GM23338 (cell line): ENCODE data around the gene TMA7. TPM values are rescaled to one million over a fixed set of nuclear protein-coding genes. Genes with fewer than 3 reads are reported as not detected.
A peak's percentile ranks its signal among the peaks of the same experiment; 100 is the strongest.

Experiments
- ATAC-seq: fragments of 200-7000 bp; cut with Tn5 transposase; 3 replicates; pipeline ENCODE4 v1.9.1; 2020
- DNase-seq: peaks from one replicate; pipeline ENCODE4 v3.0.0-alpha.2; 2015; ENCODE audit warnings: low spot score
- H2AFZ ChIP-seq: fragments of 200-600 bp; sonication (generic); 2 replicates; pipeline ENCODE4 v1.8.0; 2016; ENCODE audit warnings: antibody characterized with exemption, mild to moderate bottlenecking, moderate library complexity
- H3F3A ChIP-seq: fragments of 200-600 bp; sonication (generic); replicated peaks from 2 replicates; pipeline ENCODE4 v1.8.0; 2017; ENCODE audit warnings: antibody characterized with exemption, mixed run types, low read depth
- H3K27ac ChIP-seq: fragments of 200-600 bp; sonication (generic); 2 replicates; pipeline ENCODE4 v1.6.1; 2016; ENCODE audit warnings: low read depth
- H3K27me3 ChIP-seq: fragments of 200-600 bp; sonication (generic); 2 replicates; pipeline ENCODE4 v1.8.0; 2016; ENCODE audit warnings: mild to moderate bottlenecking, mixed run types, moderate library complexity; ENCODE audit not compliant: insufficient read depth
- H3K36me3 ChIP-seq: fragments of 200-600 bp; sonication (generic); 2 replicates; pipeline ENCODE4 v1.8.0; 2016; ENCODE audit warnings: mild to moderate bottlenecking; ENCODE audit not compliant: insufficient read depth
- H3K4me1 ChIP-seq: fragments of 200-600 bp; sonication (generic); 2 replicates; pipeline ENCODE4 v1.8.0; 2016; ENCODE audit warnings: mild to moderate bottlenecking, moderate library complexity; ENCODE audit not compliant: insufficient read depth
- H3K4me2 ChIP-seq: fragments of 200-600 bp; sonication (generic); 2 replicates; pipeline ENCODE4 v1.7.1; 2017; ENCODE audit warnings: mixed run types
- H3K4me3 ChIP-seq: fragments of 200-600 bp; sonication (generic); 2 replicates; pipeline ENCODE4 v1.6.1; 2016; ENCODE audit warnings: mixed run types
- H3K79me2 ChIP-seq: fragments of 200-600 bp; sonication (generic); replicated peaks from 2 replicates; pipeline ENCODE4 v1.8.0; 2017; ENCODE audit warnings: mild to moderate bottlenecking; ENCODE audit not compliant: insufficient read depth
- H3K9me2 ChIP-seq: fragments of 200-600 bp; sonication (generic); 2 replicates; pipeline ENCODE4 v1.8.0; 2017; ENCODE audit not compliant: insufficient read depth
- H4K20me1 ChIP-seq: fragments of 200-600 bp; sonication (generic); replicated peaks from 2 replicates; pipeline ENCODE4 v1.8.0; 2017; ENCODE audit warnings: mild to moderate bottlenecking; ENCODE audit not compliant: insufficient read depth
- H3K27ac Mint-ChIP-seq: 2 replicates; pipeline ENCODE4 v1.8.0; 2020; ENCODE audit warnings: inconsistent platforms, mild to moderate bottlenecking, moderate library complexity, mixed read lengths
- H3K27me3 Mint-ChIP-seq: 3 replicates; pipeline ENCODE4 v1.8.0; 2022; ENCODE audit warnings: low read depth, mild to moderate bottlenecking, moderate library complexity, mixed read lengths, inconsistent platforms; ENCODE audit not compliant: insufficient read depth, poor library complexity
- H3K36me3 Mint-ChIP-seq: 3 replicates; pipeline ENCODE4 v1.8.0; 2021; ENCODE audit warnings: low read depth, mild to moderate bottlenecking, inconsistent platforms, moderate library complexity, mixed read lengths
- H3K4me1 Mint-ChIP-seq: 3 replicates; pipeline ENCODE4 v1.8.0; 2020; ENCODE audit warnings: mild to moderate bottlenecking, inconsistent platforms, mixed read lengths
- H3K4me3 Mint-ChIP-seq: 3 replicates; pipeline ENCODE4 v1.8.0; 2021; ENCODE audit warnings: moderate library complexity, mild to moderate bottlenecking, inconsistent platforms, mixed read lengths
- H3K9me3 Mint-ChIP-seq: 3 replicates; pipeline ENCODE4 v1.8.0; 2020; ENCODE audit warnings: moderate library complexity, mild to moderate bottlenecking, inconsistent platforms, mixed read lengths
- CREB1 ChIP-seq: fragments of 250-450 bp; sonication (Bioruptor Pico); IDR thresholded peaks from 2 replicates; pipeline ENCODE4 v1.5.0; 2020; ENCODE audit warnings: low read depth, mild to moderate bottlenecking, moderate library complexity
- EZH2 ChIP-seq: fragments of 200-600 bp; sonication (generic); IDR thresholded peaks from one replicate; pipeline ENCODE4 v1.8.0; 2017; ENCODE audit warnings: antibody characterized with exemption, mild to moderate bottlenecking, low read depth; ENCODE audit not compliant: unreplicated experiment
- EZH2phosphoT487 ChIP-seq: fragments of 200-600 bp; sonication (generic); IDR thresholded peaks from one replicate; pipeline ENCODE4 v1.8.1; 2018; ENCODE audit warnings: antibody characterized with exemption; ENCODE audit not compliant: unreplicated experiment
- JUNB ChIP-seq: IDR thresholded peaks from one replicate; pipeline ENCODE4 v1.6.1; 2016; ENCODE audit warnings: antibody characterized with exemption; ENCODE audit not compliant: unreplicated experiment
- NANOG ChIP-seq: IDR thresholded peaks from 2 replicates; pipeline ENCODE4 v1.6.1; 2016; ENCODE audit warnings: antibody characterized with exemption, borderline replicate concordance
- POLR2AphosphoS5 ChIP-seq: IDR thresholded peaks from 2 replicates; pipeline ENCODE4 v1.6.1; 2016; ENCODE audit warnings: antibody characterized with exemption, low read depth
- STAT1 ChIP-seq: IDR thresholded peaks from one replicate; pipeline ENCODE4 v1.6.1; 2016; ENCODE audit warnings: antibody characterized with exemption; ENCODE audit not compliant: unreplicated experiment
- ZNF114 ChIP-seq: fragments of 250-450 bp; sonication (Bioruptor Pico); IDR thresholded peaks from 2 replicates; pipeline ENCODE4 v1.5.0; 2020; ENCODE audit warnings: mild to moderate bottlenecking, moderate library complexity
- ZNF331 ChIP-seq: fragments of 250-450 bp; sonication (Bioruptor Pico); IDR thresholded peaks from 2 replicates; pipeline ENCODE4 v1.5.0; 2020; ENCODE audit warnings: low read depth, mild to moderate bottlenecking, moderate library complexity
- polyA plus RNA-seq: library from polyadenylated mRNA; unstranded; fragments of >200 nt; fragmentation: Nextera tagmentation; extraction: Ambion mirVana; gene quantifications from 2 replicates; pipeline ENCODE4 v1.2.1, GENCODE V29; 2016
- total RNA-seq: library from RNA; depleted of rRNA; stranded (reverse); fragments of >200 nt; shearing (Covaris generic); gene quantifications from 2 replicates; pipeline ENCODE4 v1.2.3, GENCODE V29; 2014
- TF ChIP-seq, protein P1 (sequence below): IDR thresholded peaks from 2 replicates; pipeline ENCODE4 v1.6.1; 2016; ENCODE audit warnings: antibody characterized with exemption
- TF ChIP-seq, protein P2 (sequence below): IDR thresholded peaks from one replicate; pipeline ENCODE4 v1.6.1; 2018; ENCODE audit warnings: antibody characterized with exemption; ENCODE audit not compliant: unreplicated experiment
- TF ChIP-seq, protein P3 (sequence below), 2 experiments: fragments of 200-600 bp in 1 of 2; sonication (generic) in 1 of 2; conservative IDR thresholded peaks; 2 replicates each; pipeline versions ENCODE4 v1.5.1 to v1.6.1; 2016 to 2017; ENCODE audit warnings: antibody characterized with exemption in 2 of 2, low read depth in 2 of 2, mild to moderate bottlenecking in 2 of 2, moderate library complexity in 1 of 2

The TMA7 gene
- total and polyA plus RNA-seq, 2 experiments from 2014 or later = 419 to 2,089 TPM

DNA sequence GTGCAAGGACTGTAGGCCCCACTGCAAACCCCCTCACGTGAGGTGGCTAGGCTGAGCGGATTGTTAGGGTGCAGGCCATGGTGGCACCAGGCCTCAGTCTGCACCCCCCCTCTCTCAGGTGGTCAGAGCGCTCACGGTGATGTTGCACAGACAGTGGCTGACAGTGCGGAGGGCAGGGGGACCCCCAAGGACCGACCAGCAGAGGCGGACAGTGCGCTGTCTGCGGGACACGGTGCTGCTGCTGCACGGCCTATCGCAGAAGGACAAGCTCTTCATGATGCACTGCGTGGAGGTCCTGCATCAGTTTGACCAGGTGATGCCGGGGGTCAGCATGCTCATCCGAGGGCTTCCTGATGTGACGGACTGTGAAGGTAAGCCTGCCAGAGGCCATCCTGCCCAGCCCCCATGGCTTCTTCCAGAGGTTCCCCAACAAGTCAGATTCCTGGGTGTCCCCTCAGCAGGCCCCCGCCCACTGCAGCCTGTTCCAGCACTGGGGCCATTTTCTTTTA lies 24.7 kb downstream of the TMA7 start:
- no peak for DNase-seq
- H3K4me2 ChIP-seq = no peak overlapping the region
- H3K27ac Mint-ChIP-seq = peak overlapping the region; percentile 99

DNA sequence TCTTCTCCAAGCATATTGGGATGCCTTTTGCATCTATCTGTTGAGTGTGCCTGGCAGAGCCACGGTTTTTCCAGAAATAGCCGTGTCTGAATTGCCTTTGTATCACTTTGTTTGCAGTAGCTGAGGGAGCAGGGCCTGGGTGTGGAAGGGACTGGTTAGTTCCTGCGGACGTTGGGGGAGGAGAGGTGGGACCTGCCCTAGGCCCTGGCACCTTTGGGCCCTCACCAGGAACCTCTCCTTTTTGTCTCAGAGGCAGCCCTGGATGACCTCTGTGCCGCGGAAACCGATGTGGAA lies 25.1 kb downstream of the TMA7 start:
- Mint-ChIP-seq H3K9me3 (no peaks in the 10 kb centered on the region), H3K36me3 (peaks cover 51% of the 10 kb centered on the region), H3K27me3 (peaks cover 12% of the 10 kb centered on the region), H3K27ac (peak overlapping the region; percentile 99), H3K4me1 (peaks cover 28% of the 10 kb centered on the region), H3K4me3 (no peak overlapping the region; the same call in 2 of the 3 replicates)
- Histone ChIP-seq H2AFZ (no peak overlapping the region), H4K20me1 (no peaks in the 10 kb centered on the region; the same call in 1 of the 2 replicates), H3K79me2 (no peaks in the 10 kb centered on the region; the same call in 1 of the 2 replicates), H3F3A (peaks cover 8% of the 10 kb centered on the region; the same call in 1 of the 2 replicates), H3K36me3 (peaks cover 19% of the 10 kb centered on the region; the same call in 1 of the 2 replicates), H3K4me3 (no peak overlapping the region), H3K27ac (peak overlapping the region; percentile 92), H3K27me3 (no peaks in the 10 kb centered on the region), H3K9me2 (no peaks in the 10 kb centered on the region), H3K4me1 (no peaks in the 10 kb centered on the region), H3K4me2 (no peak overlapping the region)
- ATAC-seq (no peak), DNase-seq (no peak)
- TF ChIP-seq EZH2 = no peak
- TF ChIP-seq EZH2phosphoT487 = no peak
- TF ChIP-seq, protein P1, sequence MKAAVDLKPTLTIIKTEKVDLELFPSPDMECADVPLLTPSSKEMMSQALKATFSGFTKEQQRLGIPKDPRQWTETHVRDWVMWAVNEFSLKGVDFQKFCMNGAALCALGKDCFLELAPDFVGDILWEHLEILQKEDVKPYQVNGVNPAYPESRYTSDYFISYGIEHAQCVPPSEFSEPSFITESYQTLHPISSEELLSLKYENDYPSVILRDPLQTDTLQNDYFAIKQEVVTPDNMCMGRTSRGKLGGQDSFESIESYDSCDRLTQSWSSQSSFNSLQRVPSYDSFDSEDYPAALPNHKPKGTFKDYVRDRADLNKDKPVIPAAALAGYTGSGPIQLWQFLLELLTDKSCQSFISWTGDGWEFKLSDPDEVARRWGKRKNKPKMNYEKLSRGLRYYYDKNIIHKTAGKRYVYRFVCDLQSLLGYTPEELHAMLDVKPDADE = no peak
- no peak for TF ChIP-seq CREB1 (CRISPR knock-in tag)
- no peak for TF ChIP-seq NANOG
- TF ChIP-seq JUNB = no peak
- no peak for TF ChIP-seq ZNF331 (CRISPR knock-in tag)
- TF ChIP-seq, protein P2, sequence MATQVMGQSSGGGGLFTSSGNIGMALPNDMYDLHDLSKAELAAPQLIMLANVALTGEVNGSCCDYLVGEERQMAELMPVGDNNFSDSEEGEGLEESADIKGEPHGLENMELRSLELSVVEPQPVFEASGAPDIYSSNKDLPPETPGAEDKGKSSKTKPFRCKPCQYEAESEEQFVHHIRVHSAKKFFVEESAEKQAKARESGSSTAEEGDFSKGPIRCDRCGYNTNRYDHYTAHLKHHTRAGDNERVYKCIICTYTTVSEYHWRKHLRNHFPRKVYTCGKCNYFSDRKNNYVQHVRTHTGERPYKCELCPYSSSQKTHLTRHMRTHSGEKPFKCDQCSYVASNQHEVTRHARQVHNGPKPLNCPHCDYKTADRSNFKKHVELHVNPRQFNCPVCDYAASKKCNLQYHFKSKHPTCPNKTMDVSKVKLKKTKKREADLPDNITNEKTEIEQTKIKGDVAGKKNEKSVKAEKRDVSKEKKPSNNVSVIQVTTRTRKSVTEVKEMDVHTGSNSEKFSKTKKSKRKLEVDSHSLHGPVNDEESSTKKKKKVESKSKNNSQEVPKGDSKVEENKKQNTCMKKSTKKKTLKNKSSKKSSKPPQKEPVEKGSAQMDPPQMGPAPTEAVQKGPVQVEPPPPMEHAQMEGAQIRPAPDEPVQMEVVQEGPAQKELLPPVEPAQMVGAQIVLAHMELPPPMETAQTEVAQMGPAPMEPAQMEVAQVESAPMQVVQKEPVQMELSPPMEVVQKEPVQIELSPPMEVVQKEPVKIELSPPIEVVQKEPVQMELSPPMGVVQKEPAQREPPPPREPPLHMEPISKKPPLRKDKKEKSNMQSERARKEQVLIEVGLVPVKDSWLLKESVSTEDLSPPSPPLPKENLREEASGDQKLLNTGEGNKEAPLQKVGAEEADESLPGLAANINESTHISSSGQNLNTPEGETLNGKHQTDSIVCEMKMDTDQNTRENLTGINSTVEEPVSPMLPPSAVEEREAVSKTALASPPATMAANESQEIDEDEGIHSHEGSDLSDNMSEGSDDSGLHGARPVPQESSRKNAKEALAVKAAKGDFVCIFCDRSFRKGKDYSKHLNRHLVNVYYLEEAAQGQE = no peak
- TF ChIP-seq ZNF114 (CRISPR knock-in tag) = no peak
- TF ChIP-seq POLR2AphosphoS5 = no peak
- TF ChIP-seq, protein P3, sequence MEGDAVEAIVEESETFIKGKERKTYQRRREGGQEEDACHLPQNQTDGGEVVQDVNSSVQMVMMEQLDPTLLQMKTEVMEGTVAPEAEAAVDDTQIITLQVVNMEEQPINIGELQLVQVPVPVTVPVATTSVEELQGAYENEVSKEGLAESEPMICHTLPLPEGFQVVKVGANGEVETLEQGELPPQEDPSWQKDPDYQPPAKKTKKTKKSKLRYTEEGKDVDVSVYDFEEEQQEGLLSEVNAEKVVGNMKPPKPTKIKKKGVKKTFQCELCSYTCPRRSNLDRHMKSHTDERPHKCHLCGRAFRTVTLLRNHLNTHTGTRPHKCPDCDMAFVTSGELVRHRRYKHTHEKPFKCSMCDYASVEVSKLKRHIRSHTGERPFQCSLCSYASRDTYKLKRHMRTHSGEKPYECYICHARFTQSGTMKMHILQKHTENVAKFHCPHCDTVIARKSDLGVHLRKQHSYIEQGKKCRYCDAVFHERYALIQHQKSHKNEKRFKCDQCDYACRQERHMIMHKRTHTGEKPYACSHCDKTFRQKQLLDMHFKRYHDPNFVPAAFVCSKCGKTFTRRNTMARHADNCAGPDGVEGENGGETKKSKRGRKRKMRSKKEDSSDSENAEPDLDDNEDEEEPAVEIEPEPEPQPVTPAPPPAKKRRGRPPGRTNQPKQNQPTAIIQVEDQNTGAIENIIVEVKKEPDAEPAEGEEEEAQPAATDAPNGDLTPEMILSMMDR (conservative IDR thresholded peaks at IDR 0.05; ENCODE audit: low read depth in 2 of 2) = no peak
- TF ChIP-seq STAT1 = no peak

More for the DNA sequence above, 24.7 kb downstream of the TMA7 start:
- Histone ChIP-seq H3K27me3 (no peaks in the 10 kb centered on the region), H3K9me2 (no peaks in the 10 kb centered on the region), H3K36me3 (peaks cover 22% of the 10 kb centered on the region; the same call in 1 of the 2 replicates), H2AFZ (no peak overlapping the region), H3F3A (peaks cover 8% of the 10 kb centered on the region; the same call in 1 of the 2 replicates), H3K4me3 (no peak overlapping the region), H3K27ac (peak overlapping the region; percentile 92), H3K79me2 (no peaks in the 10 kb centered on the region), H4K20me1 (no peaks in the 10 kb centered on the region; the same call in 1 of the 2 replicates), H3K4me1 (no peaks in the 10 kb centered on the region)
- ATAC-seq = no peak
- peaks cover 12% of the 10 kb centered on the region for H3K27me3 Mint-ChIP-seq
- H3K4me1 Mint-ChIP-seq = peaks cover 25% of the 10 kb centered on the region
- peaks cover 50% of the 10 kb centered on the region for H3K36me3 Mint-ChIP-seq
- TF ChIP-seq JUNB (no peak), STAT1 (no peak)
- TF ChIP-seq, protein P2 = no peak
- H3K4me3 Mint-ChIP-seq = no peak overlapping the region
- no peaks in the 10 kb centered on the region for H3K9me3 Mint-ChIP-seq
